Cerebellar nuclear complex (tissue), 1 donor: ENCODE measurements around the gene NMNAT2.

Experiments used
- DNase-seq, 2 experiments: peaks; one replicate each; lab custom pipeline; 2025; lab: John Stamatoyannopoulos, UW

Gene NMNAT2

DNA sequence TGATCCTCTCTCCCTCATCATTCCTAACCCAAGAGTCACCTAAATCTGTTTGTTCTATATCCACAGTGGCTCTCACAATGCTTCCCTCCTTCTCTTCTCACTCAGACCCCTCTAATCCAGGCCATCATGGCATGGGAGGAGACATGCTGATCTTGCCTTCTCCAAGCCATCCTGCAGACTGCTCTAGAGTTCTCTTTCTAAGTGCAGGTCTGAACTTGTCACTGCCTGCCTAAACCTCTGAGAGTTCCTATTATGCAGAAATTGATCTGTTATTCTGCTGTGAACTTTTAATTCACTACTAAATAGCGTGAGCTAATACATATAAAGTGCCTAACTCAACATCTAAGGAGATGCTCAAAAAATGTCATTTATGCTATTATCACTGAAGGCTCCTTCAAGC, 205.3 kb downstream of the NMNAT2 start:
- no peak for DNase-seq

DNA sequence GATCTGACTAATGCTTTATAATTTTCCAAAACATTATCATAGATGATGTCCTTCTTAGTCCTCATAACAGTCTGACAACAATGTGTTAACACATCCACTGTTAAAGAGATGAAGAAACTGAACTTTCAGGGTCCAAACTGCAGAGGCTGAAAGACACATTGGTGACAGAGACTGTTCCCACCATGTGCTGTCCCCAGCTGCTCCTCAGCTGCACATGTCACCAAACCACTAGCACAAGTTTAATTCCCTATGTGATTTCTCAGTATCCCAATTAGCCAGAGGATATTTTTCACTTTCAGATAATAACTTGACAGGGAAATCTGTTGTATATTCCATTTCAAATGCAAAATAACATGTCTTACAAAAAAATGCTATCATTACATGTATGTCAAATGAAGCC, 207.5 kb downstream of the NMNAT2 start:
- no peak for DNase-seq

DNA sequence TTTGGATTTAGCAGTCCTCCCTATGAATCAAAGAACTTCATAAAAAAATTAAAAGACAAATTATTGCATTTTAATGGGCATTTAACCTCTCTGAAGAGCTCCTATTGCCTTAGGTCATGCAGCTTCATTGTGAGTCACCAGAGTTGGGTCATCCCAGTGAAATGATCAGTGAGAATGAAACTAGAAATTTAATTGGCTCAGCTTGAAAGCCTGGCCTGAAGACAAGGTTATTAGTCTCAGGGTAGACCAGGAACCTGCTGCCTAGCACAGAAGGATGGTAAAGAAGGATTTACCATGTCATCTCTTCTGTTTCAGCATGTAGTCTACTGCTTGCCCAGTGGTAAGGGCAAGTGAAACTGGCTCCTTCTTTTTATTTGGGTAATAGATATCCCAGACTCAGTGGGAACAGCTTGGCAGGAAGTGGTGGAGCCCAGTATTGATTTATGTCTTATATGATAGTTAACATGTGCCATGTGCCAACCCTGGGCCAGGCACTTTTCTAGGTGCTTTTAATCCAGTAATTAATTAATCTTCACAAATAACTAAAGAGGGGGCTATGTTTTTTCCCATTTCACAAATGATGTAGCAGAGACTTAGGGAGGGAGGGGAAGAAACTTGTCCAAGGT, 208.5 kb downstream of the NMNAT2 start:
- no peak for DNase-seq

DNA sequence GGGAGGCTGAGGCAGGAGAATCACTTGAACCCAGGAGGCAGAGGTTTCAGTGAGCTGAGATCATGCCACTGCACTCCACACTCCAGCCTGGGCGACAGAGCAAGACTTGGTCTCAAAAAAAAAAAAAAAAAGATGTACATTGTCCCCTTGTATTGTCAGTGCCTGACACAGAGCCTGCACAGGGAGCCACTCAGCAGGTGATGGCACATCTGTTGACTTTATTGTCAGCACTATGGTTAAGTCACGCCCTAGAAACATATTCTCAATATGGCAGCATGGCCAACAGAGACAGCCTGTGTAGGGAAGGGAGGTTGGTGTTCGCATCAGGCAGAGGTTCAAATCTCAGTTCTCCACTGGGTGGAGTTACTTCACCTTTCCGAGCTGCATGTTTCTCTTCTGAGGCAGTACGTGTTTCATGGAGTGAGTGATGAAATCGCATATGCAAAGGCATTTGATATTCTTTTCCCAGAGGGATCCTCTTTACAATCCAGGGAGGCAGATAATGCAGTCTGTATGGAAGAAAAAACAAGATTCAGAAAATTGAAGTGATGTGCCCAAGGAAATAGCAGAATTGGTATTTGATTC, 211.6 kb downstream of the NMNAT2 start:
- no peak for DNase-seq

DNA sequence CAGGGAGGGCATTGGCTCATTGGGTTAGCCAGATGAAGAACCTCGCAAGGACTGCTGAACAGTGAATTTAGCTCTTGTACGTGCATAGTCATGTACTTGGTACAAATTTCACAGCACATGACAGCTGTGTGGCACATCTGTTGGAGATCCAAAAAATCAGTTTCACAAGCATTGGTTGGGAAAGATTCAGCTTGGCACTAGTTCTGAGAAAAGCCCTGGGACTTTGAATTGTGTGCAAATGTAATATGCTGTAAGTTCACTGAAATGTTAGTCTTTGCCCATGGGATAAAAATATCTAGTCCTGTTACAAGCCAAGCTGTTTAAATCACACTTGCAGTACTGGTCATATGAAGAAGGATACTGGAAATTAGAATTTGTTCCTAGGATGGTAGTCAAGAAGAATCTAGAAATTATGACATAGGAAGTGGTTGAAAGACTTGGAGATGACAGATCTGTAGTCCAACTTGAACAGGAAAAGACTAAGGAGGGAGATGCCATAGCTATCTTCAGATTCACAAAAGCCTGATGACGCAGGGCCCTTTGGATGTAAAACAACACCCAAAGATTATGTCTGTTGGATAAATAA, 212.9 kb downstream of the NMNAT2 start:
- no peak for DNase-seq

DNA sequence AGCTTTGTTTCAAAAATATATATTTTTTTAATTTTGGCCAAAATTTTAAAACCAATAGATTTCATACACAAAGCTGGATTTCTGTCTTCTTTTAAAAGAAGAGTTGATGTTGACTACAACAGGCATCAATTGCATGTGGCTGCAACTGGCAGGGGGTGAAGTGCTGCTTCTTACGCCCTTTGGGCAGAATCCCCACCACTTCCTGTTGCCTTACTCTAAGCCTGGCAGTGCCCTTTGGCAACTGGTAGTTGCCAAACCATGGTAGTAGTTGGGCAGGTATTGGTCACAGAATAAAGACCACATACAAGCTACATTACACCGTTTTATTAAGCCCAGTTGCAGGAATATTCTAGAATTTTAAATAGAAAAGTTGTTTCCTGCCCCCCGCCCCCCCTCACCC, 215.1 kb downstream of the NMNAT2 start:
- DNase-seq: no peak

DNA sequence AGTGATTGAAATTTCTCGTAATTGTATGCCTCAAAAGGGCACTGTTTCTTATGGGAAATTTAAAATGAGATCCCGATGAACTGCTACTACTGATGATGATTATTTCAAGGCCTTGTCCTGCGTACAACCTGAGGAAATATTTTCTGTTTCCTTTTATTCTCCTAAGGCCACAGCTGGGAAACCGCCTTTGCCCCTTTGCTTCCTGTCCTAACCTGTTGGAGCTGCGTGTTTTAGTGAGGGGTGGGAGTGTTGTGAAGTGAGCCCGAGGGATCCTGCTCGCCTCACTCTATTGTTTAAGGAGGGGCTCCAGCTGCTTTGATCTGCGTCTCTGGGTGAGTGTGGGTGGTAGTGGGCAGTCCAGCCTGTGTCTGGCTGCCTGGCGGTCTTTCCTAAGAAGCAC, 217.7 kb downstream of the NMNAT2 start:
- DNase-seq: no peak

DNA sequence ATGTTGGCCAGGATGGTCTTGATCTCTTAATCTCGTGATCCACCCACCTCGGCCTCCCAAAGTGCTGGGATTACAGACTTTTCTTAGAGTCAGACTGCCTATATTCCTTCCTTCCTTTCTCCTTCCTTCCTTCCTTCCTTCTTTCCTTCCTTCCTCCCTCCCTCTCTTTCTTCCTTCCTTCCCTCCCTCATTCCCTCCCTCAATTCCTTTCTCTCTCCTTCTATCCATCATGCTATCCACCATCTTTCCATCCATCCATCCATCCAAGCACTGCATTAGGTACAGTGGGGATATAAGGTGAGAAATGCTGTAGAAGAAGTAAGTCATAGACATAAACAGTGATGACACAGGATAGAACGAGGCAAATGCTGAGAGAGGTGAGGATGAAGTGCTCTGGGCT, 218.9 kb downstream of the NMNAT2 start:
- DNase-seq: no peak

DNA sequence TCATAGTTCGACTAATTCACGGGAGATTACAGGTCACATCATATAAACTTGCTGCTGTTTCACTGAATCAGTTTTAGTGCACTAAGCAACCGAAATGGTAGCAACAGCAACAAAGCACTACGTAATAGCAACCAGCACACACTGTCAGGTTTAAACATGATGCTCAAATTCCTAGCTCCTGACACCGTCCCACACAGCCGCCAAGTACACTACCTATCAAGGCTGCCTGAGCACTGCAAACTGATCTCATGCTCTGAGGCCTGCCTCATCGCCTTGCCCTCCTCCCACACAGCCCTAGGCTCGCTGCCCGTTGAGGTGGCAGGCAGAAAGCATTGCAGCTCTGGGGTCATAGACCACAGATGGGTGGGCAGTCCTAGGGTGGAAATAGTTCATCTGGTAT, 219.7 kb downstream of the NMNAT2 start:
- DNase-seq: no peak
